Motor neuron (in vitro differentiated cells): ENCODE results near the gene EPHA6. TPM values are rescaled to one million over a fixed set of nuclear protein-coding genes. Genes with fewer than 3 reads are reported as not detected.

Experiments used
- ATAC-seq, 8 experiments: fragments of 200-7000 bp; cut with Tn5 transposase; replicated peaks in 6 of 8; 2 replicates each; pipeline ENCODE4 v1.8.0; 2021; ENCODE audit warnings: mild to moderate bottlenecking in 8 of 8, moderate library complexity in 8 of 8
- H3K27ac ChIP-seq, 2 donors: fragments of 250-450 bp; sonication (Bioruptor Pico); 2 replicates each; pipeline ENCODE4 v1.9.0; 2021; ENCODE audit warnings: antibody characterized with exemption in 2 of 2, mild to moderate bottlenecking in 2 of 2, moderate library complexity in 1 of 2
- H3K4me1 ChIP-seq, 2 donors: fragments of 250-450 bp; sonication (Bioruptor Pico); replicated peaks in 1 of 2; 2 replicates each; pipeline ENCODE4 v1.6.1; 2021; ENCODE audit warnings: antibody characterized with exemption in 2 of 2, mild to moderate bottlenecking in 2 of 2, moderate library complexity in 1 of 2
- H3K4me3 ChIP-seq, 5 donors: fragments of 250-450 bp; sonication (Bioruptor Pico); 2 replicates each; pipeline ENCODE4 v1.9.0; 2021; ENCODE audit warnings: antibody characterized with exemption in 5 of 5, mild to moderate bottlenecking in 5 of 5, moderate library complexity in 4 of 5
- WGBS, 10 experiments: fragments of 450-650 bp; shearing (Covaris generic); methylation state at CpG; one replicate each; pipeline ENCODE4 v1.0.0; 2022; 5-methylcytosine and 5-hydroxymethylcytosine counted together
- in situ Hi-C, 9 experiments: fragments of 400-800 bp; cut with MboI; loops; one replicate each; pipeline ENCODE4 v1.15.0; 2021; ENCODE audit warnings: low sequenced_read_pairs in 9 of 9, low pct_unique_long_range_greater_than_20kb in 2 of 9; ENCODE audit not compliant: unreplicated experiment in 9 of 9
- total RNA-seq, 8 experiments: library from RNA; unstranded; fragments of 300-600 nt; gene quantifications; 2 replicates each; pipeline versions ENCODE4 v1.2.3 to v1.2.4, GENCODE V29; 2022

The EPHA6 gene
- total RNA-seq, 8 experiments from 2014 or later = 0.31 to 11.2 (median 5.6) TPM

DNA sequence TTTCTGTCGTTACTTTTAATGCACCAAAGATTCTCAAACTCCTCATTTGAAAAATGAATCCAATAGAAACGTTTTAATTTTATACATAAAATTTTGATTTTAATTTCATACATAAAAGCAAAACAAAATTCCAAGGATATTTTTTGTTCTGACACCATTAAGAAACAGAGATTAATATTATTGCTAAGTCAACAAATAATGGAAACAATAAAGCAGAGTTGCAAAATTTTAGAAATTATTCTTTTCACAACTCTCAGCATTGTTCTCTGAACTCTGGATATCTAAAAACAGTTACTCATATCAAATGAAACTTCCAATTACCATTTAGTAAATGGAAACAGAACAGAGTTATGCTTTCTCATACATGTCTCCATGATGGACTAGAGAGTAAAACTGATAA lies 260.2 kb downstream of the EPHA6 start:
- 0 to 91% (median 76%) methylated on average over 2 of the region's 2 CpGs; no CpG with 5 or more reads in 1 of the 10 experiments for WGBS, 10 experiments
- Histone ChIP-seq H3K27ac (no peak overlapping the region), H3K4me1 (no peaks in the 10 kb centered on the region), H3K4me3 (no peak overlapping the region)
- in situ Hi-C loops = no loop called here
- no peak for ATAC-seq

DNA sequence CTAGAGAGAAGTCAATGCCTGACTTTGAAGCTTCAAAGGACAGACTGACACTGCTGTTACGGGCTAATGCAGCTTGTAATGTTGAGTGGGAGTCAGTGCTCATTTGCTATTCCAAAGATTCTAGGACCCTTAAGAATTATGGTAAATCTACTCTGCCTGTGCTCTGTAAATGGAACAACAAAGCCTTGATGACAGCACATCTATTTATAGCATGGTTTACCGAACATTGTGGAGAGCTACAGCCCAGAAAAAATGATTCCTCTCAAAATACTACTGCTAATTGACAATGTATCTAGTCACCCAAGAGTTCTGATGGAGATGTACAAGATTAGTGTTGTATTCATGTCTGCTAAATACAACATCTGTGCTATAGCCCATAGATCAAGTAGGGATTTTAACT lies 262.3 kb downstream of the EPHA6 start:
- no peak overlapping the region for H3K27ac ChIP-seq
- ATAC-seq = peak in 4 of 8 experiments; percentile 82 to 89 (median 84)
- no peak overlapping the region for H3K4me3 ChIP-seq
- in situ Hi-C loops = no loop called here
- 0 to 54% (median 17%) methylated on average over 1 to 2 of the region's 2 CpGs; no CpG with 5 or more reads in 5 of the 10 experiments for WGBS, 10 experiments
- H3K4me1 ChIP-seq = no peaks in the 10 kb centered on the region

DNA sequence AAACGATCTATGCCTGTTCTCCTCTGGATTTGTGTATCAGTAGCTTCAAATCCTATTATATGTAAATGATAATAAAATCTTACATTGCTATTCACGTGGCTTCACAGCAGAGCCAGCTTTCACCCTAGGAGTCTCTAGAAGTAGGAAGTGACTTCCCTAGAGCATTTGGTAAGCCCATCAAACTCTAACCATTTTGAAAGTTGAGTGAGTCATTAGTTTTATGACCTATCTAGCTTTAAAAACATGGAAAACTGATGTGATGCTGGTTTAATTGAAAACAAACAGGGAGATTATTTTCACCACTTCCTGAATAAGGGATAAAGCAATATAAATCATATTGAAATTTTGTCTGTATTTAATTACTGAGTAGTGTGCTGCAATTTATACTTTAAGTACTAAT lies 275.2 kb downstream of the EPHA6 start:
- Histone ChIP-seq H3K4me3 (no peak overlapping the region), H3K4me1 (no peaks in the 10 kb centered on the region), H3K27ac (no peak overlapping the region)
- WGBS, 10 experiments = 0 to 100% (median 60%) methylated on average over 1 to 2 of the region's 2 CpGs; no CpG with 5 or more reads in 1 of the 10 experiments
- in situ Hi-C loops = no loop called here
- ATAC-seq = no peak

DNA sequence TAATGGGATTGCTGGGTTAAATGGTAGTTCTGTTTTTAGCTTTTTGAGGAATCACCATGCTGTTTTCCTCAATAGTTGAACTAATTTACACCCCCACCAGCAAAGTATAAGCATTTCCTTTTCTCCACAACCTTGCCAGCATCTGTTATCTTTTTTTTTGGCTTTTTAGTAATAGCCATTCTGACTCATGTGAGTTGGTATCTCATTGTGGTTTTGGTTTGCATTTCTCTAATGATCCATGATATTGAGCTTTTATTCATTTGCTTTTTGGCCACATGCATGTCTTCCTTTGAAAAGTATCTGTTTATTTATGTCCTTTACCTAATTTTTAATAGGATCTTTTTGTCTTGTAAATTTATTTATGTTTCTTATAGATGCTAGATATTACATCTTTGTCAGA lies 288.2 kb downstream of the EPHA6 start:
- Histone ChIP-seq H3K4me1 (no peaks in the 10 kb centered on the region), H3K4me3 (no peak overlapping the region), H3K27ac (no peak overlapping the region)
- no peak for ATAC-seq
- in situ Hi-C loops = no loop called here

DNA sequence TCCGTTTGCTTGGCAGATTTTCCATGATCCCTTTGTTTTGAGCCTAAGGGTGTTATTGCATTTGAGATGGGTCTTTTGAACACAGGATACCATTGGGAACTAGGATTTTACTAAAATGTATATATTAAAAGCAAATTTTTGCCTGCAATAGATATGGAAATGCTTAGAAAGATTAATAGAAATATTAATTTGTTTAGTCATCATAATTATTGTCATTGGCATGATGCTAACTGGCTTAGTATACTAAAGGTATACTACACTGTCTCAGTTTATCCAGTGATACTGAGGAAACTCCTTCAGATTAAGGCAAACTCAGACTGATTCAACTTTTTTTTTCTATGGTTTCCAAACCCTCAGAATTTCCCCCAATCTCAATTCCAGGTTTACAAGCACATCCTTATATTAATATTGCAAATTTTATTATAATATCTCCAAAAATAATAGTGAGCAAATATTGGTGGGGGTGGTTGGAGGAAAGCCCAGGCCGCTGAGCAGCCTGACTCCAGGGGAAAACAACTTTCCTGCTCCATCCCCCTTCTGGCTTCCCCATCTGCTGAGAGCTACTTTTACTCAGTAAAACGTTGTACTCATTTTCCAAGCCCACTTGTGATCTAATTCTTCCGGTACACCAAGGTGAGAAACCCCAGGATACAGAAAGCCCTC lies 291.7 kb downstream of the EPHA6 start:
- WGBS, 10 experiments = 0 to 100% (median 75%) methylated on average over 1 to 4 of the region's 4 CpGs; no CpG with 5 or more reads in 1 of the 10 experiments
- in situ Hi-C loops = no loop called here
- no peak for ATAC-seq
- peaks cover 5 to 15% of the 10 kb centered on the region in 2 donors for H3K4me1 ChIP-seq
- H3K27ac ChIP-seq = no peak overlapping the region
- no peak overlapping the region for H3K4me3 ChIP-seq

DNA sequence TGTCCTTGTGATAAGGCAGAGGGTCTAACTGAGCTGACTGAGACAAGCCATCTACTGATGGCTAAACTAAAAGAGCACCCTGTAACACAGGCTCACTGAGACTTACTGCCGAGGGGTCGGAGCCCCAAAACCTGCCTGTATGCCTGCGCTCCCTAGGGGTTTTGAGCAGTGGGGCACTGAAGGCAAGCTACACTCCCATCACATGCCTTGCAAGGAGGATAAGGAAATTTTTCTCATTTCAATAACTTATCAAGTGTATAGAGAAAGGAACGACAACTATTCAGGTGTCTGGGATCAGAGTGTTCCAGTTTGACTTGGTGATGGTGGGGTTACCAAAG lies 292.2 kb downstream of the EPHA6 start:
- peaks cover 5 to 18% of the 10 kb centered on the region in 2 donors for H3K4me1 ChIP-seq
- in situ Hi-C loops = no loop called here
- 14 to 100% (median 86%) methylated on average over 1 to 4 of the region's 4 CpGs; no CpG with 5 or more reads in 1 of the 10 experiments for WGBS, 10 experiments
- no peak for ATAC-seq
- H3K27ac ChIP-seq = no peak overlapping the region
- no peak overlapping the region for H3K4me3 ChIP-seq

DNA sequence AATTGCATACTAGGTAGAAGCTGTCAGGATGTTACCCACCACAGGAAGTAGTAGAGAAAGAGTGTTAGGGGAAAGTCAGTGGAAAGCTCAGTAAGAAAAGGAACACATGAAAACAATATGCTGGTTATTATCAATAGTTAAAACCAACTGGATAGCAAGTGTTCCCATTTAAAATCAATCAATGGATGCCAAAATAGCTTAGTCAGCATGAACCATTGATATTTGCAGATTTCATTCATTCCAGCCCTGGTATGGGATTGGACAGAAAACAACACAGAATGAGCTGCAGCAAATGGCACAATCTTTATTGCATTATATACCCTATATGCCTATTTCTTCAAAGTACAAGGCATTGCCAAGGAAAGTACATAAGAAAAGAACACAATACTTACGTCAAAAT lies 293.7 kb downstream of the EPHA6 start:
- no peak overlapping the region for H3K27ac ChIP-seq
- in situ Hi-C loops = no loop called here
- ATAC-seq = no peak
- WGBS, 10 experiments = 0 to 100% (median 100%) methylated on average over 1 of the region's 1 CpG; no CpG with 5 or more reads in 3 of the 10 experiments
- peaks cover 5 to 33% of the 10 kb centered on the region in 2 donors for H3K4me1 ChIP-seq
- no peak overlapping the region for H3K4me3 ChIP-seq

DNA sequence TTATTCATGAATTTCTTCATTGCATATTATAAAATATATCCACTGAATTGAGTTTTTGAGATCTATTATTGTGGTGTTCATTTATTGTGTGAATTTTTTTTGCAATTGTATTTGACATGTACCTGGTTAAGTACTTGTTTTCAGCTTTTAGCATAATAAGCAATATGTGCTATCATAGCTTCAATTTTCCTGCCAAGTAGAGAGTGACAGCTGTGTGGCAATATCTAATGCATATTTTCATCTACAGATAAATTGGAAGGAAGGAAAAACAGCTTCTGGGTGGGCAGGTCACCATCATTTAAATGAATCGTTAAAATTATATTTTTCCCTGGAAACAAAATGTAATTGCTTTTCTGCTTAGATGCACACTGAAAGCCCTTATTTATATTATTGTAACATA lies 296.9 kb downstream of the EPHA6 start:
- Histone ChIP-seq H3K4me3 (no peak overlapping the region), H3K27ac (no peak overlapping the region), H3K4me1 (peaks cover 5 to 40% of the 10 kb centered on the region in 2 donors)
- in situ Hi-C loops = no loop called here
- WGBS, 10 experiments = 0 to 93% (median 81%) methylated on average over 1 of the region's 1 CpG
- ATAC-seq = no peak

DNA sequence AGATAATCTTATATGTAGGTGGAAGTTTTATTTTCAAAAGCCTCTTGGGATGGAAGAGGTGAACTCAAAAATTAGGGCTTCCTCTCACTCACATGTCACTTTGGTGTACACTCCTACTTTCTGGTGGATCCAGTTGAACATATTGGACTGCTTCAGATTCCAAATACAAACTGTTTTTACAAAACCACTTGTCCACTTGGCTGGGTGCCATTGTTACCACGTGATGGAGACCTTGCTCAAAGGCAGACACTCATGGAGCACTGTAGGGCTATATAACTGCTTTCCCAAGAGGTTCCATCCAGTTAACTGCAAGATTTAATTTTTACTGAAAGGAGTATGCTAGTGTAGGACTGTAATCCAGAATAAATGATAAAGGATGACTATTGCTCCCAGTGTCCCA lies 307.0 kb downstream of the EPHA6 start:
- Histone ChIP-seq H3K4me1 (no peaks in the 10 kb centered on the region), H3K4me3 (no peak overlapping the region), H3K27ac (no peak overlapping the region)
- WGBS, 10 experiments = 0 to 83% (median 50%) methylated on average over 1 of the region's 1 CpG; no CpG with 5 or more reads in 5 of the 10 experiments
- ATAC-seq = no peak
- in situ Hi-C loops = no loop called here

DNA sequence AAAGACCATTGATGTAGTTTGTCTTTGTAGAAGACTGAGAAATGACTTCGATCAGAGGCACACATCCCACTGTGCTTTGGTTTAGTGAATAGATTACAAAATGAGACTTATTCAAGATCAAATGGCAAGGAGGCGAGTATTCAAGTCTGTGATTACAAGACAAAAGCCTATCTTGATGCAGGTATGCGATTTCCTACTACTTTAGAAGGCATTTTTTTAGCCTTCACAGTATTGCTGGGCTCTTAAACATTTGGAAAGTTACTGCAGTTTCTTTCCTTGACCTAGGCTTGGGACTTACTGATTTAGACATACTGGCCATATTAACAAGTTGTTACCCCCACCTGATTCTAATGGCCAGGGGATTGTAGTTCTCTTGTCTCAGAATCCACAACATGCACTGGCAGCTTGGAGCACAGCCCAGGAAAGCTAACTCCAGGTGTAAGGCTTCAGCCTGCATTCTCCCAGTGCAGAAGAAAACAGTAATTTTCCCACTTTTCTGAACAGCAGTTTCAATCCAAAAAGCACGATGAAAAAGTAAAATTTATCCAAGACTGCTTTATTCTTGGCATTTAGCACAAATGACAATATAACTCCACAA lies 311.6 kb downstream of the EPHA6 start:
- H3K27ac ChIP-seq = no peak overlapping the region
- in situ Hi-C loops = no loop called here
- H3K4me1 ChIP-seq = peaks cover 0 to 3% of the 10 kb centered on the region in 2 donors
- 0 to 81% (median 30%) methylated on average over 1 to 4 of the region's 4 CpGs; no CpG with 5 or more reads in 1 of the 10 experiments for WGBS, 10 experiments
- ATAC-seq = no peak
- no peak overlapping the region for H3K4me3 ChIP-seq

DNA sequence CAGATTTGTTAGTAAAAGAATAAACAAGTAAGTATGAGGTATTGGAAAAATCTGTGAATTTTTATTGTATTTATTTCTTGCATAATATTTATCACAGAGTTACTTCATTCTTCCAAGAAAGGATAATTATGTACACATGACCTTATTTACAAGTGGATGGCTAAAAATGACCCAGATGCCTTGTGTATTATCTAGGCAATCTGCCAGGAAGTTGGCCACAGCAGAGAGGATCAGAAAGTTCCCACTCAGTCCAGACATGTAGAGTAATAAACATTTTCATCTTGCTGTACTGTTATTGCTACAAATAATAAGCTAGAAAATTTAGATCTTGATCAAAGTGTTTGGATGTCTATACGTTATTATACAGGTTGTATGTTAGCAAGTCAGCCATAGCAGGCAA lies 317.1 kb downstream of the EPHA6 start:
- WGBS, 10 experiments = 11 to 100% (median 80%) methylated on average over 1 of the region's 1 CpG; no CpG with 5 or more reads in 3 of the 10 experiments
- no peak overlapping the region for H3K4me3 ChIP-seq
- peaks cover 0 to 4% of the 10 kb centered on the region in 2 donors for H3K4me1 ChIP-seq
- ATAC-seq = peak in 1 of 8 experiments; percentile 37
- H3K27ac ChIP-seq = no peak overlapping the region
- in situ Hi-C loops = no loop called here

DNA sequence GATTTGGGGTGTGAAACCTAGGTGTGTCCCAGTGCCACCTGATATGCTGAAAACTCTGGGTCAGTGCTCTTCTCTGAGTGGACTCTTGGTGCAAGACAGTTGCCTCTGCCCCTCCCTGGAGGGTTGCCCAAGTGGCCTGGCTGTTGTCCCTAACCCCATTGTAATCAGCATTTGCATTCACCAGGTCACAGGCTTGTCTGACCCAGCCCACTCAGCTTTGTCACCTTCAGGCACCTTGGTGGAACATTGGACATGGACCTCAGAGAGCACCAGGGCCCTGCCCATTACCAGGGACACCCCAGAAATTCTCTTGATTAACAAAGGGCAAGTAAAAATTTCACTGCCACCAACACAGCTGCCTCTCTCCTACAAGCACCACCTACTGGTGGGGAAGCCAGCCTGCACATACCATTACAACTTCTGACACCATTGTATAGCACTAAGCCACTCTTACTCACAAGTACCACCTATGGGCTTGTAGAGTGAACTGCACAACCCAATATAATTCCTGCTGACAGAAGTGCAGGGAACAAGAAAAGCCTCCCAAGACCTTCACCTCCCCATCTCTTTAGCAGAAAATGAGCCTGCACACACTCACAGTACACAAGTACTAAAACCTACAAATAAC lies 324.6 kb downstream of the EPHA6 start:
- in situ Hi-C loops = no loop called here
- H3K4me3 ChIP-seq = no peak overlapping the region
- H3K4me1 ChIP-seq = no peaks in the 10 kb centered on the region
- peak in 1 of 8 experiments; percentile 23 for ATAC-seq
- no peak overlapping the region for H3K27ac ChIP-seq

DNA sequence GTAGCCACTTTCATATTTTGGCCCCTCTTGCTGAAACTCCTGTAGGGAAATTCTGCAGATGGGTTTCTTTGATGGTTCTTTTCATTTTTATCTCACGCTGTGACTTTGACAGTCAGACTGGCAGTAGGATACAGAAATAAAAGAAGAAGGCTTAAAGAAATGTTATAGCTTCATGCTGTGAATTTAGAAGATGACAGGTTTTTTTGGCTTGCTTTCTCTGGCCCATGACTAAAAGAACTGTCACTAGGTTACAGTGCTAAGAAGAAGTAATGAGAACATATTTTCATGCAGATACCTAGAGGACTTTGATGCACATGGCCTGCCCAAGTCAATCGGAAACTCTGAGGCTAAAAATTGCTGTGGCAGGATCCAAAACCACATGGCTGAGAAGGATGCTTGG lies 334.5 kb downstream of the EPHA6 start:
- no peak overlapping the region for H3K27ac ChIP-seq
- no peak for ATAC-seq
- WGBS, 10 experiments = 0 to 100% (median 61%) methylated on average over 1 to 2 of the region's 2 CpGs; no CpG with 5 or more reads in 2 of the 10 experiments
- in situ Hi-C loops = no loop called here
- H3K4me3 ChIP-seq = no peak overlapping the region
- H3K4me1 ChIP-seq = no peaks in the 10 kb centered on the region
